Activated CD4-positive, alpha-beta T cell treated with anti-CD3 and anti-CD28 coated beads for 4 hours (primary cell): ENCODE results near the gene BIRC7.

Experiments
- DNase-seq, 2 donors: peaks; one replicate each; pipeline ENCODE4 v3.0.0-alpha.2; 2020

Gene BIRC7

DNA sequence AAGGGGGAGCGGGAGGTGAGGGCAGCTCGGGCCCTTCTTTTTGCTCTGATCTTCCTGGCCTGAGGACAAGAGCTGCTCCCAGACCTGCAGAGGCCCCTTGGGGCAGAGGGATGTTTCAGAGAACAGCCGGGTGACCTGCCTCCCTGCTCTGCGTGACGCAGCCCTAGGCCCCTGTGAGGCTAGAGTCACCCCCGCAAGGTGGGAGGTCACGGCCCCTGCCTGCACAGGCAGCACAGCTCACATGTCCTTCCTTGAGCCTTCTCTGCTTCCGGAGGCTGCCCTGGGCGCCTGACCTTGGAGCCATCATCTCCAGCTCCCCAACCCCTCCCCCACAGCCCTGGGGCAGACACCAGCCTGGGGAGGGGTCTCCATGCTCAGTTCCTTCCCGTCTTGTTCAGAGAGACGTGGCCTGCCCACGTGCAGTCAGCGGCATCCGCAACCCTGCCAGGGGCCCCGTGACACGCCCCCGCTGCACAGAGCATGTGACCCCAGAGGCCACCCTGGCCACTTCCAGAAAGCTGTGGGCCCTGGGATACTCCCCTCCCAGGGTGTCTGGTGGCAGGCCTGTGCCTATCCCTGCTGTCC, at the start of gene BIRC7:
Gene BIRC7 (plus strand): TSS at position 507 of the 585 bp plus-strand sequence. CDS start 192 bp downstream, outside the sequence.
- no peak for DNase-seq

DNA sequence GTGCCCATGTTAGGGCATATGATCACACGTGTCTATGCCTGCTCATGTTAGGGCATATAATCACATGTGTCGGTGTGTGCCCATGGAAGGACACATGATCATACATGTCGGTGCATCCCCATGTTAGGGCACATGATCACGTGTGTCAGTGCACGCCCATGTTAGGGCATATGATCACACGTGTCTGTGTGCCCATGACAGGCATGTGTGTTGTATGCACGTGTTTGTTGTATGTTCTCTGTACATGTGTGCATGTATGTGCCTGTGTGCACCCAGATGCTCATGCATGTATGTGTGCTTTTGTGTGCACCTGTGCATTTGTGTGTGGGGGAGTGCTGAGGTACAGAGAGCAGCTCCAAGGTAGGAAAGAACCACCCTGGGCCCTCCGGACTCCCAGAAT, 49.6 kb upstream of the BIRC7 start:
- no peak for DNase-seq

DNA sequence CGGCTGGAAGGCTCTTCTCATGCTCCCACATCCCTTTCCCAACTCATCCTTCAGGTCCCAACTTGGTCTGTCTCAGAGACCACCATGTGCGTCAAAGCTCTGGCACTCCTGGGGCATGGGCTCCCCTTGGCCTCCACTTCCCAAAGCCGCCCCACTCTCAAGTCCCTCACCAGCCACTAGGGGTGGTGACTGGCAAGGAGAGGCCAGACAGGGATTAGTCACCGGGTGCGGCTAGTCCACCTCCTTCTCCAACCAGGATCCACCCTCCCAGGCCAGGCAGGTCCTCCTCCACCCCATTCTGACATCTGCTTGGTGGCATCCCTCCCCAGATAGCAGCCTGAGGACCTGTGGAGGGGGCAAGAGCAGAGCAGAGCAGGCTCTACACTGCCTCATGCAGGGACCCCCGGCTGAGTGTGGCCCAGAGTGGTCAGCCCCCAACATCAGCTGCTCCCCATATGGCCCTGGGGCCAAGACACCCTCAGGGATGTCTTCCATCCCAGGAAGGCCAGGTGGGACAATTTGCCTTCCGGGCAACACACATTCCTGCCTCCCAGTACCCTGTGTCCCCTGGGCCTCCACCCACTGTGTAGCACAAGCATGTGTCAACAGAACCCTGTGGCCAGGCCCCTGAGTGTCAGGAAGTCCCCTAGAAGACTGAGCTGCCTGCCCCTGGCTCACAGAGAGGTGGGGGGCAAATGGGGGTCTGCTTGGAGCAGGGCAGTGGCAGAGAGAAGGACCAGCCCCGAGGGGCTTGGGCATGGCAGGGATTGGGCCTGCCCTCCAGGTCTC, 49.0 kb upstream of the BIRC7 start:
- DNase-seq, result no peak

GRCh38 chr20:63187338-63188158, 48.2 kb upstream of the BIRC7 start:
- no peak for DNase-seq

- DNase-seq, result no peak
These were observed 47.6 kb upstream of the BIRC7 start for GRCh38 chr20:63188159-63188442.

DNA sequence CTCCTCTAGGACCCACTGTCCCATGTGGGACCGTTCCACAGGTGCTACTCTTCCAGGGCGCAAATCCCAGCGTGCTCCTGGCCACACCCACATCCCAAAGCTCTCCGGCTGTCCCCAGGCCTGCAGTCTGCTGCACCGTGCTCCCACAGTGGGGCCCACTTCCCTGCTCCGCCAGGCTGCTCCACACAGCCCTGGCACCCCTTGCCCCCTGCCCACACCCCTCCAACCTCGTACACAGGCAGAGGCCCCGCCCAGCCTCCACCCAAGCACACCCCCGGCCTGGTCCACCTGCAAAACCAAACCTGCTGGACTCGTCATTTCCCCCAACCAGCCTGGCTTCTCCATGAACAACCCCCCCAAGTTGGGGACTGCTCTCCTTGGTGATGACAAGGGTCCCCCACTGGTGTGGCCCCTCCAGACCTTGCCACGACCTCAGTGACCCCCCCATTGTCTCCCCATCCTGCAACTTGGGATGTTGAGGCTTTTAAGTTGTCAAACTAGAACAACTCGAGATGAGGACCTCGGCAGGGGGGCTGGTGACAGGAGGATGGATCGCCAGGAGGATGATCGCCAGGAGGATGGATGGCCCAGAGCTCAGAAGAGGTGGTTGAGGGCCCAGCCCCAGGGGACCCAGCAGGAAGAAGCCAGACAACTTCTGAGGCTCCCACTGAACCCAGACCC, 46.9 kb upstream of the BIRC7 start:
- DNase-seq, result no peak

DNA sequence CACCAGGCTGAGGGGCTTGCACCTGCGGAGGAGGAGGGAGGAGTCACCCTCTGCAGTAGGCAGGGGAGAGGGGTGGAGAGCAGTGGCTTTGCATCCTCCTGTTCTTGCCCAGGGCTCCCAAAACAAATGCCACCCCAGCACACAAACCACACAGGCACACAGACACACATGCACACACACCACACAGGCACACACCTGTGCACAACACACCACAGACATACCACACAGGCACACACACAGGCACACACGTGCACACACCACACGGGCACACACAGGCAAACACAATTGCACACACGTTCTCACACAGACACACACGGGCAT, 46.4 kb upstream of the BIRC7 start:
- no peak for DNase-seq

DNA sequence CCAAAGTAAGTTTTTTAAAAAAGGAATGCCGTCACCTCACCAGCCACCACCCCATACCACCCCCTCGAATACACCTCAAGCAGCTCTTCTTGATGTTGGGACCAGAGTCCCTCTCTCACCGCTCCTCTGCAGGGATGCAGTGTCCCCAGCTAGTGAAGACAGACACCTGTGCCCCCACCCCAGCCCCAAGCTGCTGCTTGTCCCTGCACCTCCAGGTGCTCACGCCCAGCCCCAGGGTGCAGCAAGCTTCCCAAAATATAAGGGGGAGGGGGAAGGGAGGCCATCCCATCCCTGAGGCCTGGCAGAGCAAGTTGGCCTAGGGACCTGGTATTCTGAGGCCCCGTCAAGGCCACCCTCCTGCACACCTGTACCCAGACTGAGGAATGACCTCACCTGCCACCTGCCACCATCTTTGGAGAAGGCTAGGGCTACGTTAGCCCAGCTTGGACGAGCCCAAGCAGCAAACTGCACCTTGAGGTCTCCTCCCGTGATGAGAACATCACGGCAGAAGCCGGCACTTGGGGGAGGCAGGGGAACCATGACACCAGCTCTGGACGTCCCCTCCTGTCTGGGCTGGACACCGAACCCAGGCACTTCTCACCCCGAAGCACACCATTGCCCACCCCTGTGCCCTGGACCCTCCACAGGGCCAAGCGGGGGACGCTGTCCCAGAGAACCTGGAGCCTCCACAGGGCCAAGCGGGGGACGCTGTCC, 45.7 kb upstream of the BIRC7 start:
- DNase-seq, result no peak

DNA sequence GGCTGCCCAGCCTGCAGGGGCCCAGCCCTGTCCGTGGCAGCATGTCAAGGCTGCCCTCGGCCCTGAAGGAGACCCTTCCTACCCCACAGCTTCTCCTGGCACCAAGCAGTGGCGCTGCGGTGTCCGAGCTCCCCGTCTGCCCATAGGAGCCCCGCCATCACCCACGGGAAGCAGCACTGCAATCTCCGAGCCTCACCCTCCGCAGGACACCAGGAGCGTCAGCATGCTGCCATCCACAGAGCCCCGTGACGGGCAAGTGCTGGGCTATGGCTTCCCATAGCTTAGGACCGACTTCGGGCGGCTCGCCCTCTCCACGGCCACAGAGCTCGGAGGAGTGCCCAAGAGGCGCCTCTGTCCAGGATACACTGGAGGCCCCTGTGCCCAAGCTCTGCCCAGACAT, 44.9 kb upstream of the BIRC7 start:
- no peak for DNase-seq

GRCh38 chr20:63191400-63191799, 44.3 kb upstream of the BIRC7 start:
- no peak for DNase-seq

GRCh38 chr20:63192721-63193120, 43.0 kb upstream of the BIRC7 start:
- DNase-seq, result no peak

GRCh38 chr20:63194007-63194796, 41.5 kb upstream of the BIRC7 start:
- no peak for DNase-seq

- no peak for DNase-seq
These were observed 40.9 kb upstream of the BIRC7 start for GRCh38 chr20:63194797-63195173.

- DNase-seq, result no peak
These were observed 38.8 kb upstream of the BIRC7 start for GRCh38 chr20:63196768-63197470.

GRCh38 chr20:63198606-63199005, 37.1 kb upstream of the BIRC7 start:
- no peak for DNase-seq

DNA sequence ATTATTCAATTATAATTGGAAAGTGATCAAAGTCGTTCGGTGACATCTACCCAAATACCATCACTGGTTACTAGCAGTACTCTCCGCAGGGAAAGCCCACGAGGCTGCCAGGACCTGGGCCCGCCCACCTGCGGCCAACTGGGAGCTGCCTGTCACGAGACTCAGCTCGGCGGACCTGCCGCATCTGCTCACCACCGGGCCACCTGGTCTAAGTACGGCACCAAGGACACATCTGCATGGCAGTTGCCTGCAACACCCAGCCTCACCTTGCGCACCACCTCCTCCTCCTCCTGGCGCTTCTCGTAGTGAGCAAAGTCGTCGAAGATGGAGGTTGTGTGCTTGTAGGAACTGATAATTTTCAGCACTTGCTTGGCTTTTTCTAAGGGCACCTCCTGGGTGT, 33.7 kb upstream of the BIRC7 start:
- DNase-seq, result no peak

DNA sequence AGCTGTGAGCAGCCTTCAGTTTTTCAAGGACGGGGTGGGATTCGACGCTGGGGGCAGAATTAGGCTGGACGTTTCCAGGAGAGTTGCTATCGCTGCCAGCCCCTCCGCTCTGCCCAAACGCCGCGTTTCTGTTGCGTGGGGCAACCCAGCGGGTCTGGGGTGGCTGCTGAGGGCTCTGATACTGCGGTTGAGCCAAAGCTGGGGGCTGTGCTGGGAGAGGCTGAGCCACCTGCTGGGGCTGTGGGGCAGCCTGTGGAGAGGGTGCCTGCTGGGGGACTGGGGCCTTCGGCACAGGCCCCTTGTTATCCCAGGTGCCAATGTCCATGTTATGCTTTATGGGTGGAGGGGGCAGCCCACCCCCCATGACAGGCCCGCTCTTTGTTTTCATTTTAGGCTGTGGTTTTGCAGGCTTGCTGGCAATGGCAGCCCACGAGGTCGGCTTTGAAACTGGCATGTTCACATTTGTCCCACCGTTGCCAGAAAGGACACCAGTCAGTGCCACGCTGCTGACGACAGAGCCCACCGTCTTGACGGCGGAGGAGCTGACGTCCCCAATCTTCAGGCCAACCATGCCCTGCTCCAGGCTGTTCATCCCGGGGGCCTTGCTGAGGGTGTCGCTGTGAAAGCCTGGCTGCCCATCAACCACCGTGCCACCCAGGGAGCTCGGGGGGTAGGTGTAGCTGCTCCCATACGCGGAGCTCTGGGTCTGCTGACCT, 32.7 kb upstream of the BIRC7 start:
- DNase-seq, result no peak

DNA sequence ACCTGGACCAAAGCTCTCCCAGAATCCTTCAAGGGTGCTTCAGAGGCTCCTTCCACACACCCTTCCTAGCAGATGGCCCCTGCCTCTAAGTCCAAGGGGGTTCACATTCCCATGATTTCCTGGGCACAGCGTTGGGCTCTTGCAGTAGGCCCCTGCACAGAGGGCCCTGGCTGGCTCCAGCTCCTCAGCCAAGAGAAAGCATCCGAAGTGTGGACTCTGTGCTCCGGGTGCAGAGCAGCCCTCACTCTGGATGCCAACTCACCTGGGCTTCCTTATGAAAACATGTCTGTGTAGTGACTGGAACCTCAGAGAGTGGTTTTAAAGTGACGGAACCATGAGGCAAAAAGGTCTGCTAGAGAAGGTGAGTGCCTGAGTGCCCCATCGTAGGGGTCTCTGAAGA, 31.3 kb upstream of the BIRC7 start:
- DNase-seq, result no peak

- no peak for DNase-seq
These were observed 29.8 kb upstream of the BIRC7 start for GRCh38 chr20:63205896-63206295.

GRCh38 chr20:63206878-63207277, 28.8 kb upstream of the BIRC7 start:
- DNase-seq, result no peak

DNA sequence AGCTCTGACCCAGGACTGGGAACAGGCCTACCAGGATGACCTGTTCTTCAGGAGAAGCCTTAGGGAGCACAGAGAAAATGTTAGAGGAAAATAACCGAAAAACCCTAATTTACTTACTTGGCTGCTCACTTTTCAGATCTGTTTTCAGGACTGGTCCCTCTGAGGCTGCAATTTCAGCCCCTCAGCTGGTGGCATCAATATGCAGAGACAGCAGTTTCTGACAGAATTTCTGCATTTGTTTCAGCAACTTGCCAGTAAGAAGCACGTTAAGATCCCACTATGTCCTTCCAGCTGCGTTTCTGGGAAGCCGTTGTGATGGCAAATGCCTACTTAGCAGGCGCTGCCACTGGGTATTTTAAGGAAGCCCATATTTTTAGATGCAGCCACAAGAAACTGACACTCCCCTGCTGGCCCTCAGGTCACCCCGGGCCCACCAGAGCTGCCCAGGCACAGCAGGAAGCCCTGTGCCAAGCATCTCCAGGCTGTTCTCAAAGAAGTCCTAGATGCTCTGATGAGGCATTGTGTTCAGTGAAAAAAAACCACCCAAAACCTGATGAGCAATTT, 27.3 kb upstream of the BIRC7 start:
- no peak for DNase-seq
